Measurements from ENCODE around the gene TSPAN5. TPM values are rescaled to one million over a fixed set of nuclear protein-coding genes. Genes with fewer than 3 reads are reported as not detected.

Gene TSPAN5
- total and polyA plus RNA-seq, 9 of the 15 experiments (the other 6 are each of a cell fraction or from before 2014, with no cell fraction given), result 0.58 to 6.6 (median 0.73) TPM

DNA sequence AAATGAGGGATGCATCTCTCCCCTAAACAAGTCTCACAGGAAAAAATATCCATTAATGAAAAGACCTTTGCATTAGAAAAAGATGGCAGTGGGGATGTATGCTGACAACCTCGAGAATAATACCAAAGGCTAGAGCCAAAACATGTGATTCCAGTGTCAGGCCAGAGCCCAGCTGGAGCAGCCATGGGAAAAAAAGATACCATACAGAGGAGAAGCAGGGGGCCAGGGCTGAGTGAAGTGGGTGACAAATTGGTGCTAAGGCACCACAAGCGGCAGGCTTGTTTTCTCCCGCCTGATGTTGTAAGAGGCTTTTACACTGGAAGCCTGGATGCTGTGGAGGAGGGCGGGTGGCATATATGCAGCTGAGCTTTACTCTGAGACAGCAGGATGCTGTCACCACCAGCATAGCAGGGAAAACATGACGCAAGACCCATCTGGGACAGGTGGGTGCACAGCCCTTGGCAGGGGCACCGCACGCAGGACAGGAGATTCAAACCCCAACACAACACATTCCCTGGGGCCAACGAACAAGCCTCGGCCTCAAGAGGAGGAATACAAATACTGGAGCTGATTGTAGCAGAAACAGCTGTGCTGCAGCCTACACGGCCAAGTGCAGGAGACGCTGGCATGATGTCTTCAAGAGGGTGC lies 91.9 kb downstream of the TSPAN5 start (continued):
- TF ChIP-seq, protein P1, sequence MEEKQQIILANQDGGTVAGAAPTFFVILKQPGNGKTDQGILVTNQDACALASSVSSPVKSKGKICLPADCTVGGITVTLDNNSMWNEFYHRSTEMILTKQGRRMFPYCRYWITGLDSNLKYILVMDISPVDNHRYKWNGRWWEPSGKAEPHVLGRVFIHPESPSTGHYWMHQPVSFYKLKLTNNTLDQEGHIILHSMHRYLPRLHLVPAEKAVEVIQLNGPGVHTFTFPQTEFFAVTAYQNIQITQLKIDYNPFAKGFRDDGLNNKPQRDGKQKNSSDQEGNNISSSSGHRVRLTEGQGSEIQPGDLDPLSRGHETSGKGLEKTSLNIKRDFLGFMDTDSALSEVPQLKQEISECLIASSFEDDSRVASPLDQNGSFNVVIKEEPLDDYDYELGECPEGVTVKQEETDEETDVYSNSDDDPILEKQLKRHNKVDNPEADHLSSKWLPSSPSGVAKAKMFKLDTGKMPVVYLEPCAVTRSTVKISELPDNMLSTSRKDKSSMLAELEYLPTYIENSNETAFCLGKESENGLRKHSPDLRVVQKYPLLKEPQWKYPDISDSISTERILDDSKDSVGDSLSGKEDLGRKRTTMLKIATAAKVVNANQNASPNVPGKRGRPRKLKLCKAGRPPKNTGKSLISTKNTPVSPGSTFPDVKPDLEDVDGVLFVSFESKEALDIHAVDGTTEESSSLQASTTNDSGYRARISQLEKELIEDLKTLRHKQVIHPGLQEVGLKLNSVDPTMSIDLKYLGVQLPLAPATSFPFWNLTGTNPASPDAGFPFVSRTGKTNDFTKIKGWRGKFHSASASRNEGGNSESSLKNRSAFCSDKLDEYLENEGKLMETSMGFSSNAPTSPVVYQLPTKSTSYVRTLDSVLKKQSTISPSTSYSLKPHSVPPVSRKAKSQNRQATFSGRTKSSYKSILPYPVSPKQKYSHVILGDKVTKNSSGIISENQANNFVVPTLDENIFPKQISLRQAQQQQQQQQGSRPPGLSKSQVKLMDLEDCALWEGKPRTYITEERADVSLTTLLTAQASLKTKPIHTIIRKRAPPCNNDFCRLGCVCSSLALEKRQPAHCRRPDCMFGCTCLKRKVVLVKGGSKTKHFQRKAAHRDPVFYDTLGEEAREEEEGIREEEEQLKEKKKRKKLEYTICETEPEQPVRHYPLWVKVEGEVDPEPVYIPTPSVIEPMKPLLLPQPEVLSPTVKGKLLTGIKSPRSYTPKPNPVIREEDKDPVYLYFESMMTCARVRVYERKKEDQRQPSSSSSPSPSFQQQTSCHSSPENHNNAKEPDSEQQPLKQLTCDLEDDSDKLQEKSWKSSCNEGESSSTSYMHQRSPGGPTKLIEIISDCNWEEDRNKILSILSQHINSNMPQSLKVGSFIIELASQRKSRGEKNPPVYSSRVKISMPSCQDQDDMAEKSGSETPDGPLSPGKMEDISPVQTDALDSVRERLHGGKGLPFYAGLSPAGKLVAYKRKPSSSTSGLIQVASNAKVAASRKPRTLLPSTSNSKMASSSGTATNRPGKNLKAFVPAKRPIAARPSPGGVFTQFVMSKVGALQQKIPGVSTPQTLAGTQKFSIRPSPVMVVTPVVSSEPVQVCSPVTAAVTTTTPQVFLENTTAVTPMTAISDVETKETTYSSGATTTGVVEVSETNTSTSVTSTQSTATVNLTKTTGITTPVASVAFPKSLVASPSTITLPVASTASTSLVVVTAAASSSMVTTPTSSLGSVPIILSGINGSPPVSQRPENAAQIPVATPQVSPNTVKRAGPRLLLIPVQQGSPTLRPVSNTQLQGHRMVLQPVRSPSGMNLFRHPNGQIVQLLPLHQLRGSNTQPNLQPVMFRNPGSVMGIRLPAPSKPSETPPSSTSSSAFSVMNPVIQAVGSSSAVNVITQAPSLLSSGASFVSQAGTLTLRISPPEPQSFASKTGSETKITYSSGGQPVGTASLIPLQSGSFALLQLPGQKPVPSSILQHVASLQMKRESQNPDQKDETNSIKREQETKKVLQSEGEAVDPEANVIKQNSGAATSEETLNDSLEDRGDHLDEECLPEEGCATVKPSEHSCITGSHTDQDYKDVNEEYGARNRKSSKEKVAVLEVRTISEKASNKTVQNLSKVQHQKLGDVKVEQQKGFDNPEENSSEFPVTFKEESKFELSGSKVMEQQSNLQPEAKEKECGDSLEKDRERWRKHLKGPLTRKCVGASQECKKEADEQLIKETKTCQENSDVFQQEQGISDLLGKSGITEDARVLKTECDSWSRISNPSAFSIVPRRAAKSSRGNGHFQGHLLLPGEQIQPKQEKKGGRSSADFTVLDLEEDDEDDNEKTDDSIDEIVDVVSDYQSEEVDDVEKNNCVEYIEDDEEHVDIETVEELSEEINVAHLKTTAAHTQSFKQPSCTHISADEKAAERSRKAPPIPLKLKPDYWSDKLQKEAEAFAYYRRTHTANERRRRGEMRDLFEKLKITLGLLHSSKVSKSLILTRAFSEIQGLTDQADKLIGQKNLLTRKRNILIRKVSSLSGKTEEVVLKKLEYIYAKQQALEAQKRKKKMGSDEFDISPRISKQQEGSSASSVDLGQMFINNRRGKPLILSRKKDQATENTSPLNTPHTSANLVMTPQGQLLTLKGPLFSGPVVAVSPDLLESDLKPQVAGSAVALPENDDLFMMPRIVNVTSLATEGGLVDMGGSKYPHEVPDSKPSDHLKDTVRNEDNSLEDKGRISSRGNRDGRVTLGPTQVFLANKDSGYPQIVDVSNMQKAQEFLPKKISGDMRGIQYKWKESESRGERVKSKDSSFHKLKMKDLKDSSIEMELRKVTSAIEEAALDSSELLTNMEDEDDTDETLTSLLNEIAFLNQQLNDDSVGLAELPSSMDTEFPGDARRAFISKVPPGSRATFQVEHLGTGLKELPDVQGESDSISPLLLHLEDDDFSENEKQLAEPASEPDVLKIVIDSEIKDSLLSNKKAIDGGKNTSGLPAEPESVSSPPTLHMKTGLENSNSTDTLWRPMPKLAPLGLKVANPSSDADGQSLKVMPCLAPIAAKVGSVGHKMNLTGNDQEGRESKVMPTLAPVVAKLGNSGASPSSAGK (IDR thresholded peaks at IDR 0.05), result no peak
- no peak for TF ChIP-seq PURB (CRISPR knock-in tag; IDR thresholded peaks at IDR 0.05; ENCODE audit: low read depth)
- no peak for TF ChIP-seq ZNF431 (CRISPR knock-in tag; IDR thresholded peaks at IDR 0.05)
- TF ChIP-seq MCM5 (IDR thresholded peaks at IDR 0.05; ENCODE audit: low read depth), result no peak
- no peak for TF ChIP-seq GATAD2A (IDR thresholded peaks at IDR 0.05)
- no peak for TF ChIP-seq TOE1 (IDR thresholded peaks at IDR 0.05; ENCODE audit: borderline replicate concordance)
- no peak for TF ChIP-seq TOE1 (CRISPR knock-in tag; IDR thresholded peaks at IDR 0.05; ENCODE audit: borderline replicate concordance, low read depth)
- TF ChIP-seq XRCC4 (IDR thresholded peaks at IDR 0.05; ENCODE audit: extremely low read depth, insufficient read depth, insufficient read length), result no peak
- TF ChIP-seq, protein P2, sequence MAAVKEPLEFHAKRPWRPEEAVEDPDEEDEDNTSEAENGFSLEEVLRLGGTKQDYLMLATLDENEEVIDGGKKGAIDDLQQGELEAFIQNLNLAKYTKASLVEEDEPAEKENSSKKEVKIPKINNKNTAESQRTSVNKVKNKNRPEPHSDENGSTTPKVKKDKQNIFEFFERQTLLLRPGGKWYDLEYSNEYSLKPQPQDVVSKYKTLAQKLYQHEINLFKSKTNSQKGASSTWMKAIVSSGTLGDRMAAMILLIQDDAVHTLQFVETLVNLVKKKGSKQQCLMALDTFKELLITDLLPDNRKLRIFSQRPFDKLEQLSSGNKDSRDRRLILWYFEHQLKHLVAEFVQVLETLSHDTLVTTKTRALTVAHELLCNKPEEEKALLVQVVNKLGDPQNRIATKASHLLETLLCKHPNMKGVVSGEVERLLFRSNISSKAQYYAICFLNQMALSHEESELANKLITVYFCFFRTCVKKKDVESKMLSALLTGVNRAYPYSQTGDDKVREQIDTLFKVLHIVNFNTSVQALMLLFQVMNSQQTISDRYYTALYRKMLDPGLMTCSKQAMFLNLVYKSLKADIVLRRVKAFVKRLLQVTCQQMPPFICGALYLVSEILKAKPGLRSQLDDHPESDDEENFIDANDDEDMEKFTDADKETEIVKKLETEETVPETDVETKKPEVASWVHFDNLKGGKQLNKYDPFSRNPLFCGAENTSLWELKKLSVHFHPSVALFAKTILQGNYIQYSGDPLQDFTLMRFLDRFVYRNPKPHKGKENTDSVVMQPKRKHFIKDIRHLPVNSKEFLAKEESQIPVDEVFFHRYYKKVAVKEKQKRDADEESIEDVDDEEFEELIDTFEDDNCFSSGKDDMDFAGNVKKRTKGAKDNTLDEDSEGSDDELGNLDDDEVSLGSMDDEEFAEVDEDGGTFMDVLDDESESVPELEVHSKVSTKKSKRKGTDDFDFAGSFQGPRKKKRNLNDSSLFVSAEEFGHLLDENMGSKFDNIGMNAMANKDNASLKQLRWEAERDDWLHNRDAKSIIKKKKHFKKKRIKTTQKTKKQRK (IDR thresholded peaks at IDR 0.05; ENCODE audit: borderline replicate concordance, low read depth, low read length), result no peak
- TF ChIP-seq BRD4 (IDR thresholded peaks at IDR 0.05), result no peak
- no peak for TF ChIP-seq EHMT2 (IDR thresholded peaks at IDR 0.05)

All from K562 (cell line).